NCI-H774 (cell line): Measurements from ENCODE around the gene UGT1A8.

Experiments
- DNase-seq: peaks from one replicate; lab custom pipeline; 2025; lab: John Stamatoyannopoulos, UW

UGT1A8 gene

DNA sequence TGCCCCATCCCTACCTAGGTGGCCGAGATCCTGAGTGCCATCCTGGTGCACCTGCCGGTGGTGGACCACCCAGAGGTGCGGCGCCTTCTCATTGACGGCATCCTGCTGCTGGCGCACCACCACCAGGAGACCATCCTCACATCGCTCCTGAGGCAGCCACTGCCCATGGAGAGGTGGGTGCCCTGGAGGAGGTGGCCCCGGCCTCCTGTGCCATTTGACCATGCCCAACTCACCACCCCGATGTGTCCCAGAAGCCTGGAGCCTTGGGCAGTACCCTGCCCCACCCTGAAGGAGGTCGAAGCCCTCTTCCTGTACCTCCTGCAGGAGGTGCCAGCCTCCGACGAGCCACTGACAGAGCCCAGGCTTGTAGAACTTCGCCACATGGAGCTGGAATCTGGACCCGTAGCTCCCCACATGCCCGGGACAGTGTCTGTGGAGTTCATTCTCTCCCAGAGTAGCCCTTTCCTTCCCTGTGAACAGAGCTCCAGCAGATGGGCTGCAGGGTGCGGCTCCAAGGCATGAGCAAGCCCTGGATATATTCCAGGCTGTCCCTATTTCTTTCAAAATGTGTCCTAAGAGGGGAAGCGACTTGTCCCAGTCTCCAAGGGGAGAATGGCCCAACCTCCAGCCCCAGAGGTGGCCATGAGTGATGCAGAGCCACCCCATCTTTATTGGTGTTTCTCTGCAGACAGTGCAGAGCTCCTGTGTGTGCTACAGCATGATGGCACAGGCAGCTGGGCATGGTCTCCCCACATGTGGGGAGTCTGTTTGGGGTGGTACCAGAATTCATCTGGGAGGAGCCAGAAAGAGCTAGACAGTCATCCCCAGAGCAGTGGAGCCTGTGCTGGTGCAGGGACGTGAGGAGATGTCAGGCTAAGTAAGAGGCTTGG, 202.7 kb downstream of the UGT1A8 start:
- no peak for DNase-seq

DNA sequence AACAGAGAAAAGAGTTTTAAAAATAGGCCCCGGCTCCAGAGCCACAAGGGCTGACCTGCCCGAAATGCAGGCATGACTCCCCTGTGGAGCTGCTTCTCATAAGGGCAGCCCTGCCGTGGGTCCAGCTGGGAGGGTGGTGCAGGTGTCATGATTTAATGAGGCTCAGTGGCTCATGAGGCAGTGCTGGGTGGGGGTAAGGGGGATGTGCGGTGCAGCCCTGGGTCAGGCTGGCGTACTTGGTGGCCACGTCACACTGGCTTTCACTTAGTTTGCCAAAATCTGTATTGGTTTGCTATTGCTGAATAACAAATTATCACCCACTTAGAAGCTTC, 203.3 kb downstream of the UGT1A8 start:
- DNase-seq: no peak

DNA sequence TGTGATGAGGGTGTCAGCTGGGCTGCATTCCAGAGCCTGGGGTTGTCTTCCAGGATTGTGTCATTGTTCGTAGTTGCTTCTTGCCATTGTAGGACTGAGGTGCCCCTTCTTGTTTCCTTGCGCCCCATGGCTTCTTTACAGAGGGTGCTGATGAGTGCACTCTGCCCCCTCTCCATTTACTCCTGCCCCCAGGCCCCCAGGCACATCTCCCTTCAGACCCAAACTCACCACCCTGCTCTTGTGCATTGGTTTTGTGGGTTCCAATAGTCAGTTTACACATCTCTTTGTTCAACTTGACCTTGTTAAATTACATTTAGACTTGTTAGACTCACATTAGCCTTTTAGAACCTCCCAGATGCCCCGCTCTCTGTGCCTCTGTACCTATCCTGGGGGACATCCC, 203.8 kb downstream of the UGT1A8 start:
- no peak for DNase-seq

DNA sequence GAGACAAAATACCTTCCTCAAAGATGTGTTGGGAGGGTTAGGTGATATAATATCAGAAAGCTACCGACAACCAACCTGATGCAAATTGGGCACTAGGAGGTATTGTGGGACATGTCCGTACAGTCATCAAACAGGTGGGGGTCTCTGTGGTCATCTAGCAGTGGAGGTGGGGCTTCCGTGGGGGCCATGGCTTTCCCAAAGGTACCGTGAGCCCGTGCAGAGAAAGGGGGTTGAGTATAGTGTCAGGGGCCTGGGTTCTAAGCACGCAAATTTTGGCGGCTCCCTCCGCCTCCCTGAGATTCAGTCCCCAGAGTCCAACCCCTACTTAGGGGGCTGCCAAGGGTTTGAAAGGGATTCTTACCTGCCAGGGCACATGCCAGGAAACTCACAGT, 204.3 kb downstream of the UGT1A8 start:
- no peak for DNase-seq

- no peak for DNase-seq
Measured at GRCh38 chr2:233822101-233822771, 204.8 kb downstream of the UGT1A8 start.
